T-cell (primary cell): ENCODE data around the gene RPS6KA2. TPM values are rescaled to one million over a fixed set of nuclear protein-coding genes. Genes with fewer than 3 reads are reported as not detected.
A peak's percentile ranks its signal among the peaks of the same experiment; 100 is the strongest.

Source experiments
- ATAC-seq, 4 experiments: fragments of 200-7000 bp in 3 of 4; fragments of 150-1000 bp in 1 of 4; cut with Tn5 transposase; replicated peaks in 1 of 4; 1 replicate in 3 of 4; 2 replicates in 1 of 4; pipeline ENCODE4 v1.10.0; 2021; ENCODE audit warnings: moderate library complexity in 3 of 4, mild to moderate bottlenecking in 2 of 4, moderate number of reproducible peaks in 1 of 4
- CTCF ChIA-PET, 2 donors: fragments of 300-600 bp; sonication (Branson Sonifier 250); formaldehyde crosslinking; loops; one replicate each; lab custom pipeline; 2022; ENCODE audit warnings: antibody characterized with exemption in 2 of 2; lab: Charles Lee
- POLR2A ChIA-PET, 2 donors: fragments of 300-600 bp; sonication (Branson Sonifier 250); formaldehyde crosslinking; loops; one replicate each; lab custom pipeline; 2022; ENCODE audit warnings: antibody characterized with exemption in 2 of 2; lab: Charles Lee
- DNase-seq, 35 experiments: peaks; one replicate each; pipeline versions ENCODE4 v3.0.0 to v3.0.0-alpha.2; 2013 to 2023
- H3K27ac ChIP-seq: one replicate; pipeline ENCODE4 v1.5.1; 2013; ENCODE audit warnings: low read length
- H3K27me3 ChIP-seq, 2 experiments: replicated peaks in 1 of 2; 1 replicate in 1 of 2; 2 replicates in 1 of 2; pipeline versions ENCODE4 v1.6.1 to v1.7.0; 2013; ENCODE audit warnings: low read length in 1 of 2, mixed read lengths in 1 of 2; ENCODE audit not compliant: control insufficient read depth in 2 of 2, insufficient read depth in 2 of 2; ENCODE audit errors: extremely low read depth in 1 of 2
- H3K36me3 ChIP-seq, 2 donors: 1 replicate in 1 of 2; 2 replicates in 1 of 2; pipeline versions ENCODE4 v1.6.1 to v1.7.0; 2013; ENCODE audit warnings: low read length in 1 of 2; ENCODE audit not compliant: control insufficient read depth in 2 of 2, insufficient read depth in 1 of 2; ENCODE audit errors: extremely low read depth in 1 of 2
- H3K4me1 ChIP-seq, 2 experiments: 1 replicate in 1 of 2; 2 replicates in 1 of 2; pipeline versions ENCODE4 v1.6.1 to v1.7.0; 2013; ENCODE audit warnings: low read length in 2 of 2, mixed read lengths in 1 of 2; ENCODE audit not compliant: insufficient read depth in 2 of 2, control insufficient read depth in 1 of 2; ENCODE audit errors: extremely low read depth in 1 of 2
- H3K4me3 ChIP-seq, 2 donors: 1 replicate in 1 of 2; 2 replicates in 1 of 2; pipeline versions ENCODE4 v1.5.1 to v1.7.0; 2013; ENCODE audit warnings: mild to moderate bottlenecking in 2 of 2, low read length in 1 of 2, moderate library complexity in 1 of 2; ENCODE audit not compliant: control insufficient read depth in 1 of 2; ENCODE audit errors: extremely low read depth in 1 of 2
- H3K9me3 ChIP-seq: 2 replicates; pipeline ENCODE4 v1.7.0; 2013
- H3K27ac Mint-ChIP-seq, 2 donors: one replicate each; pipeline ENCODE4 v1.8.0; 2020 to 2021; ENCODE audit warnings: mild to moderate bottlenecking in 2 of 2, mixed read lengths in 2 of 2
- H3K27me3 Mint-ChIP-seq, 2 donors: one replicate each; pipeline ENCODE4 v1.8.0; 2021 to 2022; ENCODE audit warnings: mixed read lengths in 2 of 2
- H3K36me3 Mint-ChIP-seq: one replicate; pipeline ENCODE4 v1.8.0; 2021; ENCODE audit warnings: mixed read lengths
- H3K4me1 Mint-ChIP-seq, 3 donors: one replicate each; pipeline ENCODE4 v1.8.0; 2020 to 2022; ENCODE audit warnings: mixed read lengths in 3 of 3, mild to moderate bottlenecking in 1 of 3
- H3K4me3 Mint-ChIP-seq, 3 donors: one replicate each; pipeline ENCODE4 v1.8.0; 2020 to 2022; ENCODE audit warnings: mild to moderate bottlenecking in 3 of 3, mixed read lengths in 3 of 3, moderate library complexity in 3 of 3
- H3K9me3 Mint-ChIP-seq, 3 donors: one replicate each; pipeline ENCODE4 v1.8.0; 2020 to 2022; ENCODE audit warnings: mixed read lengths in 3 of 3
- WGBS: methylation state at CpG from one replicate; pipeline ENCODE4 v1.1.5; 2013; ENCODE audit warnings: missing lambda C conversion rate; ENCODE audit not compliant: insufficient coverage; 5-methylcytosine and 5-hydroxymethylcytosine counted together
- total RNA-seq, 35 experiments: library from RNA in 6 of 35; stranded (reverse) in 6 of 35; fragments of 120-200 nt in 1 of 35; gene quantifications; one replicate each; pipeline versions ENCODE4 v1.2.1 to v1.2.4 and lab custom pipeline; 2013 to 2026

Gene RPS6KA2
- total RNA-seq, 5 donors from 2014 or later (not counting 1 experiment from before 2014, with no cell fraction given) = 4.1 to 21.5 (median 12.4) TPM

DNA sequence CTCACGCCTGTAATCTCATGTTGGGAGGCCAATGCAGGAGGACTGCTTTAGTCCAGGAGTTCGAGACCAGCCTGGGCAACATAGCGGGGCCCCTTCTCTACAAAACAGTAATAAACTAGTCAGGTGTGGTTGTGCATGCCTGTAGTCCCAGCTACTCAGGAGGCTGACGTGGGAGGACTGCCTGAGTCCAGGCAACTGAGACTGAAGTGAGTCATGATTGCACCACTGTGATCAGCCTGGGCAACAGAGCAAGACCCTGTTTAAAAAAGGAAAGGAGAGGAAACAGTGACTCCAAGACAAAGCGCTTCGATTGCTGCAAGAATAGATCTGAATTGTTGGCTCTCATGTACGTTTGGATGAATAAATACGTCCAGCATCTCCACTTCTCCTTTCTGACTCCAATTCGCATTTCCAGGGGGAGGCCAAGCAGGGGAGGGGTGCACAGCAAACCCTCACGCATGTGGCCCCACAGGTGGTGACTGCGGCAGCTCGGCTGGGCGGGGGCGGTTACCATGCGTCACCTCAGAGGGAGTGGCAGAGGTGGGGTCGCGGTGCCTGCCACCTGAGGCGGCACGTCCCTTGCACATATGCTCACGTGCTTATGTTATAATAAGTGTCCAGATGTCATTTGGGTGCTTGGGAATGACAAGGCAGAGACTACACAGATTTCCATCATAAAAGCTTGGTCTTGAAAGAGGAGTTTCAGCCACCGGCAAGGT lies 149.2 kb downstream of the RPS6KA2 start:
- Mint-ChIP-seq H3K9me3 (no peaks in the 10 kb centered on the region), H3K27ac (no peak overlapping the region), H3K4me1 (peaks cover 8 to 12% (median 11%) of the 10 kb centered on the region in 3 donors), H3K27me3 (peaks cover 0 to 4% of the 10 kb centered on the region in 2 donors), H3K4me3 (no peak overlapping the region), H3K36me3 (peaks cover 16% of the 10 kb centered on the region)
- no peak overlapping the region for H3K27ac ChIP-seq
- POLR2A ChIA-PET = no interaction called here
- H3K9me3 ChIP-seq = no peaks in the 10 kb centered on the region
- peaks cover 0 to 13% of the 10 kb centered on the region in 2 experiments for H3K4me1 ChIP-seq
- H3K4me3 ChIP-seq = no peak overlapping the region
- no peak for ATAC-seq
- peaks cover 0 to 10% of the 10 kb centered on the region in 2 experiments for H3K27me3 ChIP-seq
- CTCF ChIA-PET = no interaction called here
- H3K36me3 ChIP-seq = no peaks in the 10 kb centered on the region
- no peak for DNase-seq
- WGBS = 90% methylated on average over 16 of the region's 21 CpGs

DNA sequence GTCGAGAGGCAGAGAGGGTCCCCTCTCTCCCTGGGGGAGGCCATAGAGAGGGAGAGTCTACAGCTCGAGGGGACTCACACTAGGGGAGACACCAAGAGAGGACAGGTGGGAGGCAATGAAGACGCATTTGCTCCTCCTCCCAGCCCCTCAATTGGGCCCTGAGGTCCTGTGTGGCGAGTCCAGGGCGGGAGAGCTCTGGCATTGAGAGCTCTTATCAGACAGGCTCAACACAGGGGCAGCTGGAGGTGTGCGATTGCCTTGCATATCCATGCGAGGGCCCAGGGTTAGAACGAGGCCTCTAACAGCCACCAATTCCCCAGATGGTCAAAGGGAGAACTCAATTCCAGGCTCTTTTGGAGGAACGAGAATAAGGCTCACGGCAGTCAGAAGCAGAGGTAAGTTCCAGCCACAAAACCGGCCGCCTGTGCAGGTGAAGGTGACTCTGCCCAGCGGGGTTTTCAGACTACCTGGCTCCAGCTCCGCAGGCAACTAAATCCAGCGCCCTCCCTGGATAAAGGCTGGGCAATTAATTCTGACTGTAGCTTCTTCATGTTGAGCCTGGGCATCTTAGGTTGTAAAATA lies 150.3 kb downstream of the RPS6KA2 start:
- WGBS = 92% methylated on average over 10 of the region's 15 CpGs
- no peak overlapping the region for H3K27ac Mint-ChIP-seq
- Histone ChIP-seq H3K4me1 (peaks cover 0 to 13% of the 10 kb centered on the region in 2 experiments), H3K27me3 (peaks cover 0 to 10% of the 10 kb centered on the region in 2 experiments), H3K9me3 (no peaks in the 10 kb centered on the region), H3K4me3 (no peak overlapping the region), H3K27ac (no peak overlapping the region), H3K36me3 (no peaks in the 10 kb centered on the region)
- no peak for DNase-seq
- ATAC-seq = no peak
- H3K4me1 Mint-ChIP-seq = peaks cover 8 to 12% (median 11%) of the 10 kb centered on the region in 3 donors
- peaks cover 16% of the 10 kb centered on the region for H3K36me3 Mint-ChIP-seq
- CTCF ChIA-PET = interaction anchor here in 1 of 2 donors (0.7 kb wide), 1 partner anchor 12 kb away, joined by 3 read pairs; no protein-coding TSS in a partner anchor
- POLR2A ChIA-PET = no interaction called here
- no peaks in the 10 kb centered on the region for H3K9me3 Mint-ChIP-seq
- H3K4me3 Mint-ChIP-seq = no peak overlapping the region
- H3K27me3 Mint-ChIP-seq = peaks cover 0 to 4% of the 10 kb centered on the region in 2 donors

- Mint-ChIP-seq H3K4me1 (peaks cover 8 to 12% (median 8%) of the 10 kb centered on the region in 3 donors), H3K27ac (no peak overlapping the region), H3K27me3 (peaks cover 0 to 4% of the 10 kb centered on the region in 2 donors), H3K9me3 (no peaks in the 10 kb centered on the region), H3K4me3 (no peak overlapping the region), H3K36me3 (peaks cover 16% of the 10 kb centered on the region)
- no peak overlapping the region for H3K27ac ChIP-seq
- H3K4me1 ChIP-seq = peaks cover 0 to 13% of the 10 kb centered on the region in 2 experiments
- DNase-seq (no peak), ATAC-seq (no peak)
- H3K4me3 ChIP-seq = no peak overlapping the region
- ChIA-PET CTCF (no interaction called here), POLR2A (no interaction called here)
- H3K36me3 ChIP-seq = no peaks in the 10 kb centered on the region
- H3K27me3 ChIP-seq = peaks cover 0 to 10% of the 10 kb centered on the region in 2 experiments
- no peaks in the 10 kb centered on the region for H3K9me3 ChIP-seq
- 90% methylated on average over 14 of the region's 14 CpGs for WGBS
Observed at GRCh38 chr6:166476061-166476591, 150.9 kb downstream of the RPS6KA2 start.

DNA sequence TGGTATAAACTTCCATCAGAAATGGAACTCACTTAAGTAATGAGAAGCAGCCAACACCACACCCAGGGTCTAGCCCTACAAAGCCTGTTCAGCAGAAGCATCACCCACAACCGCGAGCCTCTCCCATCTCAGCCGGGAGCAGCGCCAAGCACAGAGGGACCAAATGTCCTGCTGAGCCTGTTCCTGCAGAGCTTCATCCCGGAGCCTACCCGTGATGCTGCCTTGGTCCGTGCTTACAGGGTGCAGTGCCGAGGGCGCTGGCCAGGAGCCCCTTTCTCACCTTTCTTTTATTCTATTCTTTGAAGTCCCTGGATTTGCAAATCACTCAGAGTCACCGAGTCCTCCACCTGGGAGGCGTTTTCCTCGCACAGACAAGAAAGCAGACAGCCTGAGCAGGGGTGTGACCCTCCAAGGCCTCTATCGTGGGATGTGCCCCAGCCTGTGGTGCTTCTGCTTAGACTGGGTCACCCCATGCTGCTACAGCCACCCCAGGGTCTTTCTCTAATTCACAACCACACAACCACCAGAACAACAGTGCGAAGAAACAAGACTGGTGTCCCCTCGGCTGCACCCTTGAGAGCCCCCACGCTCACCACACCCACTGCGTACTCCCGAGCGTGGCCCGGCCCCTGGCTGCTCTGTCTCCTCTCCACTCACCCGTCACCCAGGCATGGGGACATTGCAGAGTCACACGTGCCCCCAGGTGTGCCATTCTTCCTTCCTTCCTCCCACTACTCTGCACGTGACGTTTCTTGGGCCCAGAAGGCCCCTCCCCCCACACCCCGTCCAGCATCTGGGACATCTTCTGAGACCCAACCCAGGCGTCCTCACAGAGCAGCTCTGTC lies 152.1 kb downstream of the RPS6KA2 start:
- H3K36me3 Mint-ChIP-seq = peaks cover 16% of the 10 kb centered on the region
- Histone ChIP-seq H3K4me3 (no peak overlapping the region), H3K36me3 (no peaks in the 10 kb centered on the region), H3K9me3 (no peaks in the 10 kb centered on the region), H3K4me1 (peaks cover 0 to 13% of the 10 kb centered on the region in 2 experiments), H3K27me3 (peaks cover 0 to 10% of the 10 kb centered on the region in 2 experiments), H3K27ac (no peak overlapping the region)
- H3K27me3 Mint-ChIP-seq = peaks cover 0 to 4% of the 10 kb centered on the region in 2 donors
- WGBS = 80% methylated on average over 24 of the region's 26 CpGs
- ChIA-PET CTCF (no interaction called here), POLR2A (no interaction called here)
- DNase-seq = no peak
- peaks cover 8 to 12% (median 8%) of the 10 kb centered on the region in 3 donors for H3K4me1 Mint-ChIP-seq
- H3K27ac Mint-ChIP-seq = no peak overlapping the region
- no peak overlapping the region for H3K4me3 Mint-ChIP-seq
- no peak for ATAC-seq
- no peaks in the 10 kb centered on the region for H3K9me3 Mint-ChIP-seq

GRCh38 chr6:166473886-166474571 lies 153.0 kb downstream of the RPS6KA2 start:
- peak in 1 of 35 experiments; percentile 12 for DNase-seq
- H3K4me1 ChIP-seq = peaks cover 0 to 13% of the 10 kb centered on the region in 2 experiments
- peaks cover 0 to 4% of the 10 kb centered on the region in 2 donors for H3K27me3 Mint-ChIP-seq
- H3K9me3 Mint-ChIP-seq = no peaks in the 10 kb centered on the region
- ATAC-seq = no peak
- H3K4me1 Mint-ChIP-seq = peaks cover 8 to 12% (median 8%) of the 10 kb centered on the region in 3 donors
- H3K36me3 Mint-ChIP-seq = peaks cover 12% of the 10 kb centered on the region
- H3K27ac ChIP-seq = no peak overlapping the region
- WGBS = 53% methylated on average over 7 of the region's 12 CpGs
- peaks cover 0 to 16% of the 10 kb centered on the region in 2 experiments for H3K27me3 ChIP-seq
- POLR2A ChIA-PET = no interaction called here
- no peak overlapping the region for H3K27ac Mint-ChIP-seq
- no peaks in the 10 kb centered on the region for H3K36me3 ChIP-seq
- no peak overlapping the region for H3K4me3 Mint-ChIP-seq
- CTCF ChIA-PET = no interaction called here
- H3K9me3 ChIP-seq = no peaks in the 10 kb centered on the region
- no peak overlapping the region for H3K4me3 ChIP-seq
